AG08396 (cell line): Measurements from ENCODE around the gene TP73.
"Not testable (repeated sequence)": the region's sequence is repeated elsewhere in the genome, so short reads cannot be mapped to it uniquely, and the experiment has no call there.

Source experiments
- DNase-seq: peaks from one replicate; pipeline ENCODE4 v3.0.0; 2012; ENCODE audit warnings: low spot score, mixed read lengths

TP73 gene

GRCh38 chr1:3618881-3619671, 33.2 kb upstream of the TP73 start:
- peak; percentile 88 for DNase-seq

GRCh38 chr1:3620708-3621107, 31.6 kb upstream of the TP73 start:
- DNase-seq: no peak

- not testable (repeated sequence) for DNase-seq
Measured at GRCh38 chr1:3621151-3621671, 31.1 kb upstream of the TP73 start.

GRCh38 chr1:3622102-3622501, 30.2 kb upstream of the TP73 start:
- DNase-seq: not testable (repeated sequence)

- DNase-seq: no peak
Measured at GRCh38 chr1:3623441-3624199, 28.7 kb upstream of the TP73 start.

- peak; percentile 100 for DNase-seq
Measured at GRCh38 chr1:3624200-3625136, 27.8 kb upstream of the TP73 start, which contains the start of gene TPRG1L. TSS of gene TPRG1L (plus strand) at chr1:3625015. CDS start at chr1:3625073, 58 bp downstream.

- DNase-seq: peak; percentile 68
Measured at GRCh38 chr1:3625151-3625907, 27.0 kb upstream of the TP73 start.

- no peak for DNase-seq
Measured at GRCh38 chr1:3626025-3626424, 26.3 kb upstream of the TP73 start.

GRCh38 chr1:3627515-3628253, 24.6 kb upstream of the TP73 start:
- DNase-seq: no peak

GRCh38 chr1:3628445-3628844, 23.9 kb upstream of the TP73 start:
- DNase-seq: no peak

GRCh38 chr1:3629561-3630160, 22.7 kb upstream of the TP73 start:
- no peak for DNase-seq

GRCh38 chr1:3630161-3630611, 22.1 kb upstream of the TP73 start:
- DNase-seq: no peak

- no peak for DNase-seq
Measured at GRCh38 chr1:3630914-3631313, 21.4 kb upstream of the TP73 start.

GRCh38 chr1:3631320-3632260, 20.7 kb upstream of the TP73 start:
- no peak for DNase-seq

- no peak for DNase-seq
Measured at GRCh38 chr1:3632298-3632697, 20.0 kb upstream of the TP73 start.

GRCh38 chr1:3632716-3633343, 19.5 kb upstream of the TP73 start:
- no peak for DNase-seq

- no peak for DNase-seq
Measured at GRCh38 chr1:3633344-3634058, 18.8 kb upstream of the TP73 start.
